Breast epithelium (tissue), 3 donors: ENCODE data around the gene ATXN3.

Experiments used
- CTCF ChIP-seq, 3 donors: fragments of 450-650 bp; IDR thresholded peaks; one replicate each; pipeline ENCODE4 v1.5.1; 2016 to 2017; ENCODE audit warnings: antibody characterized with exemption in 3 of 3, mild to moderate bottlenecking in 3 of 3, moderate library complexity in 3 of 3
- POLR2A ChIP-seq: fragments of 450-650 bp; IDR thresholded peaks from one replicate; pipeline ENCODE4 v1.6.1; 2016; ENCODE audit warnings: antibody characterized with exemption, mild to moderate bottlenecking, moderate library complexity
- POLR2AphosphoS5 ChIP-seq, 3 donors: sonication (generic); formaldehyde crosslinking; IDR thresholded peaks; one replicate each; pipeline ENCODE4 v1.6.1; 2017; ENCODE audit warnings: antibody characterized with exemption in 3 of 3

- TF ChIP-seq CTCF (IDR thresholded peaks at IDR 0.05) (peak in 2 of 3 donors; percentile 23 to 36), POLR2A (peak; percentile 42), POLR2AphosphoS5 (IDR thresholded peaks at IDR 0.05) (peak; percentile 61 to 79 (median 76))
These were observed 15.4 kb upstream of the ATXN3 start, which contains the start of the genes CPSF2 and NDUFB1 for GRCh38 chr14:92121670-92122350.
